Testis (tissue), 2 donors: ENCODE data around the gene SMG9.

Experiments
- POLR2A ChIP-seq: fragments of 450-650 bp; IDR thresholded peaks from one replicate; pipeline ENCODE4 v1.6.1; 2017; ENCODE audit warnings: antibody characterized with exemption, mild to moderate bottlenecking, moderate library complexity
- TF ChIP-seq, protein P1 (sequence below), 3 experiments: fragments of 450-650 bp in 2 of 3; fragments of 200-600 bp in 1 of 3; sonication (generic) in 1 of 3; IDR thresholded peaks; one replicate each; pipeline ENCODE4 v1.5.1; 2016 to 2019; ENCODE audit warnings: antibody characterized with exemption in 3 of 3, mild to moderate bottlenecking in 2 of 3, moderate library complexity in 1 of 3

DNA sequence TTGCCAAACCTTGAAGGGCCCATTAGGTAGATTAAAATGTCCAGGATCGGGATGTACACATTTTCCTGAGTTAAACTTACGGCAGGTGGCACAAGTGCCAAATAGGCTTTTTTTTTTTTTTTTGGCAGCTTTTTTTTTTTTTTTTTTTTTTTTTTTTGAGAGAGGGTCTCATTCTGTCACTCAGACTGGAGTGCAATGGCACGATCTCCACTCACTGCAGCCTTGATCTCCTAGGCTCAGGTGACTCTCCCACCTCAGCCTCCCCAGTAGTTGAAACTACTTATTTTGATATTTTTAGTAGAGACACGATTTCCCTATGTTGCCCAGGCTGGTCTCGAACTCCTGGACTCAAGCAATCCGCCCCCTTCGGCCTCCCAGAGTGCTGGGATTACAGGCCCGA lies 29.9 kb downstream of the SMG9 start:
- TF ChIP-seq, protein P1, sequence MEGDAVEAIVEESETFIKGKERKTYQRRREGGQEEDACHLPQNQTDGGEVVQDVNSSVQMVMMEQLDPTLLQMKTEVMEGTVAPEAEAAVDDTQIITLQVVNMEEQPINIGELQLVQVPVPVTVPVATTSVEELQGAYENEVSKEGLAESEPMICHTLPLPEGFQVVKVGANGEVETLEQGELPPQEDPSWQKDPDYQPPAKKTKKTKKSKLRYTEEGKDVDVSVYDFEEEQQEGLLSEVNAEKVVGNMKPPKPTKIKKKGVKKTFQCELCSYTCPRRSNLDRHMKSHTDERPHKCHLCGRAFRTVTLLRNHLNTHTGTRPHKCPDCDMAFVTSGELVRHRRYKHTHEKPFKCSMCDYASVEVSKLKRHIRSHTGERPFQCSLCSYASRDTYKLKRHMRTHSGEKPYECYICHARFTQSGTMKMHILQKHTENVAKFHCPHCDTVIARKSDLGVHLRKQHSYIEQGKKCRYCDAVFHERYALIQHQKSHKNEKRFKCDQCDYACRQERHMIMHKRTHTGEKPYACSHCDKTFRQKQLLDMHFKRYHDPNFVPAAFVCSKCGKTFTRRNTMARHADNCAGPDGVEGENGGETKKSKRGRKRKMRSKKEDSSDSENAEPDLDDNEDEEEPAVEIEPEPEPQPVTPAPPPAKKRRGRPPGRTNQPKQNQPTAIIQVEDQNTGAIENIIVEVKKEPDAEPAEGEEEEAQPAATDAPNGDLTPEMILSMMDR (IDR thresholded peaks at IDR 0.05), result no peak
- TF ChIP-seq POLR2A, result no peak
